Peyer's patch (tissue), 4 donors: ENCODE data around the gene HENMT1. TPM values are rescaled to one million over a fixed set of nuclear protein-coding genes. Genes with fewer than 3 reads are reported as not detected.

Source experiments
- DNase-seq, 3 donors: peaks; one replicate each; pipeline ENCODE4 v3.0.0-alpha.2; 2017 to 2019
- H3K27ac ChIP-seq, 4 donors: fragments of 200-600 bp; sonication (generic); one replicate each; pipeline ENCODE4 v1.5.1; 2016 to 2019
- H3K27me3 ChIP-seq, 2 donors: fragments of 200-600 bp; sonication (generic); one replicate each; pipeline ENCODE4 v1.5.1; 2019
- H3K36me3 ChIP-seq, 3 donors: fragments of 200-600 bp; sonication (generic); one replicate each; pipeline ENCODE4 v1.5.1; 2016 to 2019
- H3K4me1 ChIP-seq, 4 donors: fragments of 200-600 bp; sonication (generic); one replicate each; pipeline ENCODE4 v1.5.1; 2016 to 2019
- H3K4me3 ChIP-seq, 4 donors: fragments of 200-600 bp; sonication (generic); 1 replicate in 3 of 4; 2 replicates in 1 of 4; pipeline ENCODE4 v1.5.1; 2016 to 2019; ENCODE audit warnings: mild to moderate bottlenecking in 1 of 4
- H3K9me3 ChIP-seq, 4 donors: fragments of 200-600 bp; sonication (generic); one replicate each; pipeline ENCODE4 v1.5.1; 2016 to 2019; ENCODE audit warnings: mild to moderate bottlenecking in 1 of 4
- POLR2A ChIP-seq, 2 donors: fragments of 450-650 bp; IDR thresholded peaks; one replicate each; pipeline ENCODE4 v1.5.1; 2017; ENCODE audit warnings: antibody characterized with exemption in 2 of 2, mild to moderate bottlenecking in 2 of 2, moderate library complexity in 2 of 2
- total RNA-seq, 4 donors: library from RNA; depleted of rRNA; stranded (reverse); fragments of >200 nt; gene quantifications; one replicate each; pipeline ENCODE4 v1.1.0, GENCODE V29; 2016
- TF ChIP-seq, protein P1 (sequence below), 6 experiments: fragments of 450-650 bp in 4 of 6; fragments of 200-600 bp in 2 of 6; sonication (generic) in 1 of 6; IDR thresholded peaks; one replicate each; pipeline ENCODE4 v1.5.1; 2017 to 2019; ENCODE audit warnings: antibody characterized with exemption in 6 of 6, mild to moderate bottlenecking in 3 of 6, moderate library complexity in 1 of 6

HENMT1 gene
- total RNA-seq, 4 donors from 2014 or later: 2.7 to 8.3 (median 5.4) TPM

DNA sequence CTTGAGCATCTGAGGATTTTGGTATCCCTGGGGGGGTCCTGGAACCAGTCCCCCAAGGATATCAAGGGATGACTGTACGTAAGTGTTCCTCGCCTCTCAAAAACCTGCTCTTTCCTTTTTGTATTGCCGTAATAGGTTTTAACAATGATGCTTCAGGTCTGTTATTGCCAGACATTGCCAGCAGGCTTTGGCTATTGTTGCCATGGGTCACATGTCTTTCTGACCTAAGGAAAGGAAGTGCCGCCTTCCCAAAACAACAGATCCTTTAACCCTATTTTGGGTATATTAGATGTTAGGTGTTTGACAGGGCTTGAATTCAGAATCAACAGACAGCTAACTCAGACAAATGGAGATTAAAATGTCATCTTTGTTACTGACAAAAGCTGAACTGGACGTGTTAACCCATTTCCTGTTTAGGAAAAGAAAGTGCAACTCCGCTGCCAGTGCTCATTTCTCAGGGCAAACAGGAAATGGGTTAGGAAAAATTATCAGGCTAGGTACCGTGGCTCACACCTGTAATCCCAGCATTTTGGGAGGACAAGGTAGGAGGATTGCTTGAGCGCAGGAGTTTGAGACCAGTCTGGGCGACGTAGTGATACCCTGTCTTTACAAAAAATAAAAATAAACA is 18.8 kb upstream of the HENMT1 start:
- no peak for TF ChIP-seq POLR2A (IDR thresholded peaks at IDR 0.05)
- TF ChIP-seq, protein P1, sequence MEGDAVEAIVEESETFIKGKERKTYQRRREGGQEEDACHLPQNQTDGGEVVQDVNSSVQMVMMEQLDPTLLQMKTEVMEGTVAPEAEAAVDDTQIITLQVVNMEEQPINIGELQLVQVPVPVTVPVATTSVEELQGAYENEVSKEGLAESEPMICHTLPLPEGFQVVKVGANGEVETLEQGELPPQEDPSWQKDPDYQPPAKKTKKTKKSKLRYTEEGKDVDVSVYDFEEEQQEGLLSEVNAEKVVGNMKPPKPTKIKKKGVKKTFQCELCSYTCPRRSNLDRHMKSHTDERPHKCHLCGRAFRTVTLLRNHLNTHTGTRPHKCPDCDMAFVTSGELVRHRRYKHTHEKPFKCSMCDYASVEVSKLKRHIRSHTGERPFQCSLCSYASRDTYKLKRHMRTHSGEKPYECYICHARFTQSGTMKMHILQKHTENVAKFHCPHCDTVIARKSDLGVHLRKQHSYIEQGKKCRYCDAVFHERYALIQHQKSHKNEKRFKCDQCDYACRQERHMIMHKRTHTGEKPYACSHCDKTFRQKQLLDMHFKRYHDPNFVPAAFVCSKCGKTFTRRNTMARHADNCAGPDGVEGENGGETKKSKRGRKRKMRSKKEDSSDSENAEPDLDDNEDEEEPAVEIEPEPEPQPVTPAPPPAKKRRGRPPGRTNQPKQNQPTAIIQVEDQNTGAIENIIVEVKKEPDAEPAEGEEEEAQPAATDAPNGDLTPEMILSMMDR (IDR thresholded peaks at IDR 0.05): no peak
- no peaks in the 10 kb centered on the region for H3K9me3 ChIP-seq

DNA sequence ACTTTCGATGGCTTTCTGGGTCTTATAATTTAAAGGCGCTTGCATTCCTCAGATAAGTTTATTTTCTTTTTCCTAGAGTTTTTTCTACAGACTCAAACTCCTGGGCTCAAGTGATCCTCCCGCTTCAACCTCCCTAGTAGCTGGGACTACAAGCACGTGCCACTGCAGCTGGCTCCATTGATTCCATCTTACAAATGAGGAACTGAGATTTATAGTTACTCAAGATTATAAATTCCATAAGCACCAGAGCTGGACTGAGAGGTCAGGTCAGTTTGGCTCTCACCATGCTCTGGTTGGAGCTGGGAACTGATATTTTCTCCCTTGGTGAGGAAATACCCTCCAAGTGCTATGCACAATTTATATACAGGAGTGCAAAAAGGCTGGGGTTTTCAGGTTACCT is 17.8 kb upstream of the HENMT1 start:
- no peak overlapping the region for H3K4me3 ChIP-seq
- no peaks in the 10 kb centered on the region for H3K9me3 ChIP-seq
- no peaks in the 10 kb centered on the region for H3K4me1 ChIP-seq
- H3K36me3 ChIP-seq: no peaks in the 10 kb centered on the region
- no peak for DNase-seq
- no peaks in the 10 kb centered on the region for H3K27me3 ChIP-seq
- TF ChIP-seq, protein P1 (IDR thresholded peaks at IDR 0.05): no peak
- no peak for TF ChIP-seq POLR2A (IDR thresholded peaks at IDR 0.05)
- no peak overlapping the region for H3K27ac ChIP-seq

More for the DNA sequence above, 18.8 kb upstream of the HENMT1 start:
- no peak for DNase-seq
- no peak overlapping the region for H3K4me3 ChIP-seq
- H3K36me3 ChIP-seq: no peaks in the 10 kb centered on the region
- H3K27me3 ChIP-seq: no peaks in the 10 kb centered on the region
- H3K4me1 ChIP-seq: no peaks in the 10 kb centered on the region
- H3K27ac ChIP-seq: no peak overlapping the region

GRCh38 chr1:108671143-108671542 is 10.2 kb upstream of the HENMT1 start:
- no peak overlapping the region for H3K4me3 ChIP-seq
- H3K9me3 ChIP-seq: no peaks in the 10 kb centered on the region
- no peak for DNase-seq
- H3K4me1 ChIP-seq: no peaks in the 10 kb centered on the region
- TF ChIP-seq, protein P1 (IDR thresholded peaks at IDR 0.05): no peak
- no peak for TF ChIP-seq POLR2A (IDR thresholded peaks at IDR 0.05)
- no peaks in the 10 kb centered on the region for H3K36me3 ChIP-seq
- no peak overlapping the region for H3K27ac ChIP-seq
- H3K27me3 ChIP-seq: no peaks in the 10 kb centered on the region

DNA sequence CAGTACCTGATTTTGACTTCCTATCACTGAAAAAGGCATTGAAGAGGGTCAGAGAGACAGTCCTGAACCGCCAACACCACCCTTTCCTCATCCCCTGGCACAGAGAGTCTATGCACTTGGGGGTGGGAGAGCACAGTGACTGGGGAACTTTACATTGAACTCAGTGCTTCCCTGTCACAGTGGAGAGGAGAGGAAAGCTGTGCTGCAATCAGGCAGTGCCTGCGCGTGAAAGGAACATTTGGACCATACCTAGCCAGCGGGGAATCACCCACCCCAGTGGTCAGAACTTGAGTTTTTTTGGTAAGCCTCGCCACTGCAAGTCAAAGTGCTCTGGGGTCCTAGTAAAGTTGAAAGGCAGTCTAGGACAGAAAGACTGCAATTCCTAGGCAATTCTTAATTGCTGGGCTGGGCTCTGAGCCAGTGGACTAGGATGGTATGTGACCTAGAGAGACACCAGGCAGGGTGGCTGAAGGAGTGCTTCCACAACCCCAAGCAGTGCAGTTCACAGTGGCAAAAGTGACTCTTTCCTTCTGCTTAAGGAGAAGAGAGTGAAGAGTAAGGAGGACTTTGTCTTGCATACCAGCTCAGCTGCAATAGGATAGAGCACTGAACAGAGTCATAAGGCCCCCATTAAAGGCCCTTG is 9.4 kb upstream of the HENMT1 start:
- Histone ChIP-seq H3K27ac (no peak overlapping the region), H3K36me3 (no peaks in the 10 kb centered on the region), H3K9me3 (no peaks in the 10 kb centered on the region), H3K4me3 (no peak overlapping the region), H3K27me3 (no peaks in the 10 kb centered on the region), H3K4me1 (no peaks in the 10 kb centered on the region)
- no peak for TF ChIP-seq POLR2A (IDR thresholded peaks at IDR 0.05)
- TF ChIP-seq, protein P1 (IDR thresholded peaks at IDR 0.05): no peak
- no peak for DNase-seq

GRCh38 chr1:108669679-108670078 is 8.8 kb upstream of the HENMT1 start:
- no peaks in the 10 kb centered on the region for H3K4me1 ChIP-seq
- H3K36me3 ChIP-seq: no peaks in the 10 kb centered on the region
- H3K9me3 ChIP-seq: no peaks in the 10 kb centered on the region
- no peak overlapping the region for H3K27ac ChIP-seq
- DNase-seq: no peak
- H3K27me3 ChIP-seq: no peaks in the 10 kb centered on the region
- no peak for TF ChIP-seq POLR2A (IDR thresholded peaks at IDR 0.05)
- TF ChIP-seq, protein P1 (IDR thresholded peaks at IDR 0.05): no peak
- no peak overlapping the region for H3K4me3 ChIP-seq
